ENCODE data around the gene DCXR. TPM values are rescaled to one million over a fixed set of nuclear protein-coding genes. Genes with fewer than 3 reads are reported as not detected.

Gene DCXR
- total and polyA plus RNA-seq, 7 donors = 44.3 to 163 (median 94.8) TPM

- 90 to 96% methylated on average over 6 of the region's 6 CpGs for WGBS, 2 donors
- intact Hi-C loops (cut with DNase I) = no loop called here
- Histone ChIP-seq H3K4me1 (peaks cover 0 to 59% (median 50%) of the 10 kb centered on the region in 4 donors), H3K27ac (peak overlapping the region in 3 of 4 donors; percentile 42 to 69 (median 53)), H3K27me3 (no peaks in the 10 kb centered on the region), H3K36me3 (peaks cover 0 to 6% (median 0%) of the 10 kb centered on the region in 4 donors), H3K9me3 (no peaks in the 10 kb centered on the region), H3K4me3 (no peak overlapping the region)
- no peak for DNase-seq
- TF ChIP-seq POLR2AphosphoS5 (IDR thresholded peaks at IDR 0.05) (no peak), POLR2A (IDR thresholded peaks at IDR 0.05) (no peak), EP300 (IDR thresholded peaks at IDR 0.05) (no peak), CTCF (IDR thresholded peaks at IDR 0.05) (no peak)
These were observed 30.3 kb downstream of the DCXR start for GRCh38 chr17:82007228-82007494.

- 88 to 90% methylated on average over 24 of the region's 24 CpGs for WGBS, 2 donors
These were observed 30.8 kb downstream of the DCXR start for GRCh38 chr17:82006468-82007227.

GRCh38 chr17:82005701-82006348, 31.7 kb downstream of the DCXR start:
- Histone ChIP-seq H3K36me3 (peaks cover 0 to 6% (median 0%) of the 10 kb centered on the region in 4 donors), H3K27ac (no peak overlapping the region), H3K9me3 (no peaks in the 10 kb centered on the region), H3K4me1 (peaks cover 0 to 55% (median 50%) of the 10 kb centered on the region in 4 donors), H3K27me3 (no peaks in the 10 kb centered on the region), H3K4me3 (no peak overlapping the region)
- 91 to 92% methylated on average over 30 of the region's 30 CpGs for WGBS, 2 donors
- intact Hi-C loops (cut with DNase I) = no loop called here
- no peak for TF ChIP-seq EP300 (IDR thresholded peaks at IDR 0.05)
- no peak for TF ChIP-seq CTCF (IDR thresholded peaks at IDR 0.05)
- TF ChIP-seq POLR2AphosphoS5 (IDR thresholded peaks at IDR 0.05) = no peak
- TF ChIP-seq POLR2A (IDR thresholded peaks at IDR 0.05) = no peak
- DNase-seq = no peak

More at GRCh38 chr17:82006468-82007227, 30.8 kb downstream of the DCXR start:
- intact Hi-C loops (cut with DNase I) = no loop called here
- peaks cover 0 to 6% (median 0%) of the 10 kb centered on the region in 4 donors for H3K36me3 ChIP-seq
- TF ChIP-seq POLR2A (IDR thresholded peaks at IDR 0.05) (no peak), POLR2AphosphoS5 (IDR thresholded peaks at IDR 0.05) (peak in 1 of 4 donors; percentile 44)
- H3K27ac ChIP-seq = peak overlapping the region in 3 of 4 donors; percentile 42 to 69 (median 53)
- no peak overlapping the region for H3K4me3 ChIP-seq
- no peaks in the 10 kb centered on the region for H3K27me3 ChIP-seq
- H3K4me1 ChIP-seq = peaks cover 0 to 55% (median 50%) of the 10 kb centered on the region in 4 donors
- peak; percentile 86 for DNase-seq
- H3K9me3 ChIP-seq = no peaks in the 10 kb centered on the region

DNA sequence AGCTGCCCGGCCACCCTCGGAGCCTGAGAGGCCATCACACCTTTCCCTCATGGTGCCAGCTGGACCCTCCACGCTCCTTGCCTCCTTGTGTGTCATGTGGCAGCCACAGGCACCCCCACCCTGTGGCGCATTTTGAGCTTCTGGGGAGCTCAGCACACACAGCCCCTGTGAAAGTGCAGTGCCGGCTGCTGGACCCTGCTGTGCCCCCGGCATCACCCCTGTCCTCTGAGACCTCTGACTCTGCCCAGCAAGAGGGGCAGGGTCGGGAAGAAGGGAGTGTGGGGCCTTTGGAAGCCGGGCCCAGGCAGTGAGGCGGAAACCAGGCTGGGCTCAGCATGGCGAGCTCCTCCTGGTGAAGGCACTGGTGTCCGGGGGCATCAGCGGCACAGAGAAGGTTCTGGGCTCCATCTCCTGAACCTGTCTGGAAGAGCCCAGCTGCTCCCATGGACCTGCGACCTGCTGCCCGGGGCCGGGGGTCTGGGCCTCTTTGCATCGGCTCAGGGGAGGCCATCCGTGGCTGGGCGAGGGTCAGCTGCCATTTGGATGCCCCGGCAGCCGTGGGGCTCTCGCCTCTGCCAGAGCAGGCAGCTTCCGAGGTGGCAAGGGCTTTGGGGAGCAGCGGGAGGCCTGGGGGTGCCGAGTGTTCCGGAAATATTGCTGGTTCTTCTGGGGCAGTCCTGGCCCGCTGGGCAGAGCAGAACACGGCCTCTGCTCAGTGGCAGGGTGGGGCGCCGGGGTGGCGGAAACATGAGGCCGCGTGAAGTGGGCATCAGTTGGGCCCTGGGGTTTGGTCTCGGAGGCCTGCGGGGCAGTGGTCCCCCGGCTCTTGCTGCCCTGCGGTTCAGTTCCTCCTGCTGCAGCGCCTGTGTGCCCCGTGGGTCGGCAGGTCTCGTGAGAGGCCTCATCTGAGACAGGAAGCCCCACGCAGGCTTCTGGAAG, 32.7 kb downstream of the DCXR start:
- Histone ChIP-seq H3K4me3 (no peak overlapping the region), H3K36me3 (peaks cover 0 to 6% (median 0%) of the 10 kb centered on the region in 4 donors), H3K4me1 (peaks cover 0 to 55% (median 50%) of the 10 kb centered on the region in 4 donors), H3K27me3 (no peaks in the 10 kb centered on the region), H3K27ac (peak overlapping the region; percentile 46 to 72 (median 62)), H3K9me3 (no peaks in the 10 kb centered on the region)
- TF ChIP-seq POLR2A (IDR thresholded peaks at IDR 0.05) (no peak), EP300 (IDR thresholded peaks at IDR 0.05) (no peak), CTCF (IDR thresholded peaks at IDR 0.05) (no peak), POLR2AphosphoS5 (IDR thresholded peaks at IDR 0.05) (no peak)
- intact Hi-C loops (cut with DNase I) = no loop called here
- 88 to 94% methylated on average over 41 of the region's 41 CpGs for WGBS, 2 donors
- no peak for DNase-seq

Measured in sigmoid colon (tissue), 7 donors.